D341Med (cell line): ENCODE measurements around the gene LRCH4.
A peak's percentile ranks its signal among the peaks of the same experiment; 100 is the strongest.

Experiments
- DNase-seq: peaks from one replicate; pipeline ENCODE4 v3.0.0; 2012; ENCODE audit warnings: low spot score

Gene LRCH4

DNA sequence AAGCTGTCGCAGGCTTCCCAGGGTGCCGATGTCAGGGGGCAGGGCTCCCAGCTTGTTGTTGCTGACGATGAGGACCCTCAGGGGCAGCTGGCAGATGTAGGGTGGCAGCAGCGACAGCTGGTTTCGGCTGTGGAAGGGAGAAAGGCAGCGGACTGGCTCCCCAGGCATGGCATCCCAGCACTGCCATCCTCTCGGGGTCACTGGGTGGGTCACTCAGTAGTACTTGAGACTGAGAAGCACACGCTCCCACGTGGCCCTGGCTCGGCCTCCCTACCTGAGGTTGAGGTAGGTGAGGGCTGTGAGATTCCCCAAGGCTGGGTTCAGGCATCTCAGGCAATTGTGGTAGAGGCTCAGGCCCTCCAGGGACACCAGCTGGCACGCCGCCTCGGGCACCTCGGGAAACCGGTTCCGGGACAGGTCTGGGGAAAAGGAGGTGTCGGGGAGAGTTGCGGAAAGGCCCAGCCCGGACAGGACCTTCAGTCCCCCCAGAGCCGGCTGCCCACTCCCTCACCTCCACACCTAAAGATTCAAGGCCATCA, 3.8 kb downstream of the LRCH4 start:
- DNase-seq = no peak

- no peak for DNase-seq
These were observed 5.3 kb downstream of the LRCH4 start for GRCh38 chr7:100580466-100581283.

GRCh38 chr7:100578246-100579183, 7.4 kb downstream of the LRCH4 start:
- no peak for DNase-seq

- no peak for DNase-seq
These were observed 8.4 kb downstream of the LRCH4 start for GRCh38 chr7:100577507-100577906.

- DNase-seq = no peak
These were observed 8.8 kb downstream of the LRCH4 start for GRCh38 chr7:100577103-100577502.

GRCh38 chr7:100576384-100576993, 9.4 kb downstream of the LRCH4 start:
- DNase-seq = no peak

GRCh38 chr7:100575746-100576383, 10.1 kb downstream of the LRCH4 start:
- DNase-seq = no peak

DNA sequence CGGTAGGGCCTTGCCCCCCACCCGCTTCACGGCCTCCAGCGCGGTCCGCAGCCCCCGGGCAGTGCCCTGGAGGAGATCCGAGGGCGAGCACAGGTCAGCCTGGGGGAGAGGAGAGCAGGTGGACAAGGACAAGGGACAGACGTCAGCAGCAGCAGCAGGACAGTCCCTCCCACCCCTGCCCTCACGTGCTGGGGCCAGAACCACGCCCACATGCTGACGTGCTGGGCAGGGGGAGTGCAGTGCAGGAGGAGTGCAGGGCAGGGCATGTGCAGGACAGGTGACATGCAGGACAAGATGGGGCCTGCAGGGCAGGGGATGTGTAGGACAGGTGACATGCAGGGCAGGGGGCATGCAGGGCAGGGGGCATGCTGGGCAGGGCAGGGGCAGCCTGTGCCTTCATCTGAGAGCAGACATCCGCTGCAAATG, 10.7 kb downstream of the LRCH4 start:
- DNase-seq = no peak

DNA sequence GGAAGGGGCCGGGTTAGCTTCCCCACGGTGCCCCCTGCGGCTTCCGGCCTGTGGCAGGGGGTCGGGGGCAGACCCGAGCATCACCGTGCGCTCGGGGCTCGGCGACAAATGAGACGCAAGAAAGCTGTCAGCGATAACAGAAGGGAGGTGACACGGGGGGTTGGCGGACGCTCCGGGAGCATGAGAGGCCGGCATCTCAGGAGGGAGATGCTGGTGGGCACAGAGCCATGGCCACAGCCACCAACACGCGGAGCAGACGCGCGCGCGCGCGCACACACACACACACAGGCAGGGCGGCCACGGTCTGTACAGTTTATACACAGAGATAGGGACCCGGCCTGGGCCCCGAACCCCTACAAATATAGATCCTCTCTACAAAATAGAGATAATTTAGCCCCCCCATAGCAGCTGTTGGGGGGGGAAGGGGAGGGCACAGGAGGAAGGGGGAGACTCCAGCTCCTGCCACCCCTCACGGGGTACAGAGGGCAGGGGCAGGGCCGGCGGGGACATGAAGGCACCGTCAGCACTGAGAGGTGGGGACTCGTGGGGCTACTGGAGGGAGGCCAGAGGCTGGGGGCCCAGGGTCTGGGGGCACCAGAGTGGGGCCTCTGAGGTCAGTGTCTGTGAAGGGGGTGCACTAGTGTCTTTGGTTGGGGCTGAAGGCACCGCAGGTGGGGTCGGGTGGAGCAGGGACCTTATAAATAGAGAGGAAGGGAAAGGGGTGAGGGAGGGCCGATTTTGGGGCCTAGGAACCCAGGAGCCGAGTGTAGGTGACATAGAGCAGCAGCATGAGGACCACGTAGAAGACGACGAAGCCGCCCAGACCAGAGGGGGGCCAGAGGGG, 11.3 kb downstream of the LRCH4 start:
- no peak for DNase-seq

- no peak for DNase-seq
These were observed 12.1 kb downstream of the LRCH4 start, which contains the start of gene SAP25 for GRCh38 chr7:100573691-100574361. Gene SAP25, minus strand, starts transcription at chr7:100573900. Its CDS starts 158 bp downstream, at chr7:100573742.

DNA sequence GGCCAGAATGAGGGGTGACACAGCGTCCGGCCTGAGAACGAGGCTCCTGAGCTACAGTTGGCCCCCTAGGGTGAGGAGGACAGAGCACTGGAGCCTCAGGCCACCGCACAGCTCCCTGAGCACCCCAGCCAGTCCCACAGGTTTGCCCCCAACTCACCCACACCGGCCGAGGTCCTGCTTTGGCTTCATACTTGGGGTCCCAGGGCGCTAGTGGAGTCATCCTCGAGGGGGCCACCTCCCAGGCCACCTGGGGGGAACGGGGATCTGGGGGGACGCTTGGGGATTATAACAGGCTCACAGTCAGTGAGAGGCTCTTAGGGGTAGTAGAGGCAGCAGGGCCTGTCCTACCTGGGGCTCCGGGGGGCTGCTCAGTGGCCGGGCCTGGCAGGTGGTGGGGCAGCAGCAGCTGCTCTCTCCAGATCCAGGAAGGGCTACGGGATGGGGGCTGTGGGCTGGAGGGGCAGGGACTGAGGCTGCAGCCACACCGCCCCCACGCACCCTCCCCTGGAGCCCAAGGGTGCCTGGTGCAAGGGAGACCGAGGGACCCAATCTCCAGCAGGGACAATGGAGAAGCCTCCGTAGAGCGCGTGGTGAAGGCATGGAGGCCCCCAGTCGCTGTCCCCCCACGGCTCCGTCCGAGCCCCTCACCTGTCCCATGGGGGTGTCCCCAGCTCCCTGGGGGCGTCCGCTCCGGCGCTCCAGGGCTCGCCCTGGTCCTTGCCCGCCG, 12.8 kb downstream of the LRCH4 start:
- DNase-seq = no peak

GRCh38 chr7:100572281-100572948, 13.5 kb downstream of the LRCH4 start:
- DNase-seq = no peak

- DNase-seq = no peak
These were observed 14.2 kb downstream of the LRCH4 start for GRCh38 chr7:100571829-100572116.

DNA sequence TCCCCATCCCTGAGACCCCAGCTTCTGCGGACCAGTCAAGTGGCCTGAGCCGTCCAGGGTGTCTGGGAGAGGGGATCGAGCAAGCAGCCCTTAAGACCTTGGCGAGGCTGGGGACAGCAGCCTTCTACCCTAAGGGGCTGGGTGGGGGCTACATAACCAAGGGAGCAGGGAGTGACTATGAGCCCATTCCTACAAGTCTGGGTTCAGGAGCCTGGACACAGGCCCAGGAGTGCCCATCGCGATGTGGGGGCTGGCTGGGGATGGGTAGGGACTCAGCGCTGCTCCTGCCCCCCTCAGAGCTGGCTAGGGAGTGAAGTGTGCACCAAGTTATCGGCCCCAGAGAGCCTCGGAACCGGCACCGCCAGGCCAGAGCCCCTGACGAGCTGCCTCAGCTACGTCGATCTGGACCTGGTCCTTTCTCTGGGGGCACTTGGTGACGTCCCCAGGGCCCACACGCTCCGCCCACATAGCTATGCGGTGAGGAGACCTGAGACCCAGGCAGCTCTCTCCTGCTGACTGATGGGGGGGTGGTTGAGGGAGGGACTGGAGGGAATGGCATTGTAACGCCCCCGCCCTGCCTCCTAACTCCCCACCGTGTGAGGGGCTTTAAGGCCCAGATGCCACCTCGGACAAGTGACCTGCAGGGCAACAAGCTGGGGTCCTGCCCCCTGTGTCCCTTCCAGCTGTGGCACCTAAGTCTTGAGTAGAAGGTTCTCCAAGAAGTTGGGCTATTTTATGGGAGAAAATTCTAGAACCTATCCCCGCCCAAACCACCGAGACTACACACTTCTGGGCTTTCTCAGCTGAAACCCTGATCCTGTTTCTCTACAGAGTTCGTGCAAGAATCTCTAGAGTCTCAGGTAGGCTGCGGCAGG, 14.7 kb downstream of the LRCH4 start:
- DNase-seq = no peak

DNA sequence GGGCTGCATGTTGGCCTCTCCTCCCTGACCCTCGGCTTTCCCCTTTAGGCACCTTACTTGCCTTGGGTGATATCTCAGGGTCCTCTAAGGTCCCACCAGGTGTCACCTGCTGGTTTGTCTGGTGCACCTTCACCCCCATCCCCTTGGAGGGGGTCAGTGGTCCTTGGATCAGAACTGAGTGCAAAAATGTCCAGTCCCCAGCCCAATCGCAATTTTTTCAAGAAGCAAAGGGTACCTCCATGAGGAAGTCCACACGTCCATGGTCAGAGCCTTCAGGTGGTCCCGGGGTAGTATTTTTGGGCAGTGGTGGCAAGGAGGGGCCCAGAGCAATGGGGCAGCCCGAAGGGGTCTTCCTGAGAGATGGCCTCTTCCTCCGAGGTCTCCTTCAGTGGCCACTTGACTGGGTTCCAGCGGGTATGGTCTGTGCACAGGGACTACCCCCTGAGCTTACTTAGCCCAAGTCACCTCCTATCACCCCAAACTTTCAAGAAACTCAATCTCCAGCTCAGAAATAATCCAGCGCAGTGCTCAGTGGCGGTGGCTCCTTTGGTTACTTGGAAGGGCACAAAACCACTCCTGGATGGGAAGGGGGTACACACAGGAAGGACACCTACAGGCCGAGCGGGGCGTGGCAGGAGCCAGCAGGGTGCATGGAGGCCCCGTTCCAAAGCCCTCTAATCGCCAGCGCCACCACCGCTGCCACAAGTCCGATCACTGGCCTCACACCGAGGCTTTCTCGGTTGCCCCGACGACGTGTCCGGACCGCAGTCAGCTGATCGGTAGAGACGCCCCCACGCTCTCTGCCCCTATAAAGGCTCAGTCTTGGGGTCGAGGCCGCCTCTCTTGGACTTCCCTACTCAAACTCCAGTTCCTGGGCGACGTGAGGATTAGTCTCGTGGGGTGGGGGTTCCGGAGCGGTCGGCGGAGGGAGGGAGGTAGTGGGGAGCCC, 16.8 kb downstream of the LRCH4 start:
- peak; percentile 66 for DNase-seq

DNA sequence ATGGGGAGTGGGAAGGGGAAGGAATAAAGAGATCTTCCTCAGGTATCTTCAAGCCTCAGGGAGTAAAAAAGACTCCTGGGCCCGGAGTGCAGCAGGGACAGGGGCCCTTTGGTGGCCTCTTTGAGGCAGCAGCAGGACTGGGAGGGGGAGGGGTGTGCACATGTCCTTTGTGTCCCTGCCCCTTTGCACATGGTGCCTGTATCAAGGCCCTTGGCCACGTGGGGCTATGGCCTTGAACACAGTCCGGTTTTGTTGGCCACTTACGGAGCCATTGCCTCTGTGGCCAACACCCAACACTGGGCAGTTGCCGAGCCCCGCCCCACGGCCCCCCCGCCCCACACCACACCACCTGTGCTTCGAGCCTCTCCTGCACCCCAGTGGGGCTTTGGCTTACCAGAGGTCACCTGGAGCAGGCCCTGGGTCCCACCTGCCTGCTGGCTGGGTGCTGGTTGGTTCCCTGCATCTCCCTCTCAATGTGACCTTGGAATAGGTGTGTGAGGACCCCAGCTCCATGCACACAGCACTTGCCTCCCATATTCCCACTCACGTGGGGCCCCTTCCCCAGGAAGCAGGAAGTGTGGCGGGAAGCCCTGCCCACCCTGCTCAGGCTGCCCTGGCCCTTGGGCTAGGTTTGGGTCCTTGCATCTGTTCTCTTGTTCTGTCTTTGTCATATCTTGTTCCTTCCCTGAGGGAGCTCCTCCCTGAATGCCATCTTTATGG, 17.6 kb downstream of the LRCH4 start:
- DNase-seq = no peak
